Testis (tissue), 2 donors: ENCODE measurements around the gene ITPK1.

Experiments
- CTCF ChIP-seq, 3 experiments: fragments of 450-650 bp in 2 of 3; fragments of 200-600 bp in 1 of 3; sonication (generic) in 1 of 3; IDR thresholded peaks; one replicate each; pipeline ENCODE4 v1.5.1; 2016 to 2019; ENCODE audit warnings: antibody characterized with exemption in 3 of 3, mild to moderate bottlenecking in 2 of 3, moderate library complexity in 1 of 3
- POLR2A ChIP-seq: fragments of 450-650 bp; IDR thresholded peaks from one replicate; pipeline ENCODE4 v1.6.1; 2017; ENCODE audit warnings: antibody characterized with exemption, mild to moderate bottlenecking, moderate library complexity

GRCh38 chr14:93072659-93073357, 42.9 kb downstream of the ITPK1 start:
- TF ChIP-seq POLR2A (no peak), CTCF (IDR thresholded peaks at IDR 0.05) (no peak)
